ENCODE results near the gene LRRTM4.

LRRTM4 gene

DNA sequence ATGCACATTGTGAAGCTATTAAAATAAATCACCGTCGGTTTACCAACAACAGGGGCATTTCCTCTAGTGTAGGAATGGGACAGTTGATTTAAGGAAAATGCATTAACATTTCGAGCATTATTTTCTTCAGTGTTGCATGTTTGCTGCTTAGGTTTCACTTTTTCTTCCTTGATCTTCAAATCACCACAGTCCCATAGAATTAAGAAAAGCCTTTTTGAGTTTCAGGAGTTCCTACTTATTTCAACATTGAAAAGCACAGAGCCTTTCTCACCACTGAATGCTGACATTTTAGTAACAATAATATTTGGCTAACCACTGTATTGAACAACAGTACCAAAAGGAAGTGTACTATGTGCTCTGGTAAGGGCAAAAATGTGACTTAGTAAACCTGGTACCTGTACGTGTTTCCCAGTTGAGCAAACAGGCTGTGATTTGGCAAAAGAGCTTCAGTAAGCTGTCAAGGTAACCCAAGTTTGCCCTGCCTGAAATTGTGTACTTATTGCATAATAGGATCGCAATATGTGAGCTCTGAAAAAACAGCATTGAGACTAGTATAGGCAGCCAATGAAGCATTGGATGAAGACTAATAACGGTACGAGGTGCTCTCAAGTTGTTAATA, 2.2 kb downstream of the LRRTM4 start:
- 90 to 91% methylated on average over 7 of the region's 7 CpGs for WGBS, 2 experiments
- Histone ChIP-seq H3K9me3 (ENCODE audit: control insufficient read depth, low read length) (no peaks in the 10 kb centered on the region), H3K27ac (ENCODE audit: insufficient read depth, low read depth, low read length, poor library complexity, severe bottlenecking) (no peak overlapping the region), H3K36me3 (ENCODE audit: control insufficient read depth, insufficient read depth, low read length) (no peaks in the 10 kb centered on the region), H3K4me1 (ENCODE audit: control insufficient read depth, insufficient read depth, low read length) (peaks cover 22% of the 10 kb centered on the region), H3K4me3 (ENCODE audit: insufficient read depth, low read depth, low read length) (peak overlapping the region; percentile 13), H3K27me3 (ENCODE audit: control insufficient read depth, insufficient read depth, low read length, poor library complexity, severe bottlenecking) (no peaks in the 10 kb centered on the region)

DNA sequence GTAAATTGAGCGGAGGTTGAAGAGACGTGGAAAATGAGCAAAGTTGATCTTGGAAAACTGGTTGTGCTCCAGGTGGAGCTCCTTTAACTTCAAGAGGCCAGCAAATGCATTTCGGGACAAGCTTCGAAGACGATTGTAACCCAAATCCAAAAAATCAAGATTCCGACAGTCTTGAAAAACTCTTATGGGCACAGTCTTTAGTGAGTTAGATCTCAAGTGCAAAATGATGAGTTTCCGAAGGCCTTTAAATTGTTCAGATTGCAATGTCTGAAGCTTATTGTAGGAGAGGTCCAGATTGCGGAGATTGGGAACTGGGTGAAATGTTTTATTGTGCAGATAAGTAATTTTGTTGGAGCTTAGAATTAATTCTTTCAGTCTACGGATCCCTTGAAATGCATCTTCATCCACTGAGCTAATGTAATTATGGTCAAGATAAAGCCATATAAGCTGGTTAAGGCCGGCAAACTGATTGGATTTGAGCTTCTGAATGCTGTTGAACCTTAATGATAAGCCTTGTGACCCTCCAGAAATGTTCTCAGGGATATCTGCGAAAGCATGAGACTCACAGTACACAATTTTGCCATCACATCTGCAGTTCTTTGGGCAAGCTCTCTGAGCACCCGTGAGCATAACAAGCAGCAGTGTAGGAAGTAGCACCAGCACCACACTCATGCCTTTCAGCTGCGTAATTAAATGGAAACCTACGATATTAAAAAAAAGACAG, 2.9 kb downstream of the LRRTM4 start:
- H3K27ac ChIP-seq (ENCODE audit: insufficient read depth, low read depth, low read length, poor library complexity, severe bottlenecking): no peak overlapping the region
- H3K4me1 ChIP-seq (ENCODE audit: control insufficient read depth, insufficient read depth, low read length): peaks cover 22% of the 10 kb centered on the region
- no peaks in the 10 kb centered on the region for H3K9me3 ChIP-seq (ENCODE audit: control insufficient read depth, low read length)
- 95 to 96% methylated on average over 14 of the region's 14 CpGs for WGBS, 2 experiments
- no peak overlapping the region for H3K4me3 ChIP-seq (ENCODE audit: insufficient read depth, low read depth, low read length)
- no peaks in the 10 kb centered on the region for H3K27me3 ChIP-seq (ENCODE audit: control insufficient read depth, insufficient read depth, low read length, poor library complexity, severe bottlenecking)
- no peaks in the 10 kb centered on the region for H3K36me3 ChIP-seq (ENCODE audit: control insufficient read depth, insufficient read depth, low read length)

DNA sequence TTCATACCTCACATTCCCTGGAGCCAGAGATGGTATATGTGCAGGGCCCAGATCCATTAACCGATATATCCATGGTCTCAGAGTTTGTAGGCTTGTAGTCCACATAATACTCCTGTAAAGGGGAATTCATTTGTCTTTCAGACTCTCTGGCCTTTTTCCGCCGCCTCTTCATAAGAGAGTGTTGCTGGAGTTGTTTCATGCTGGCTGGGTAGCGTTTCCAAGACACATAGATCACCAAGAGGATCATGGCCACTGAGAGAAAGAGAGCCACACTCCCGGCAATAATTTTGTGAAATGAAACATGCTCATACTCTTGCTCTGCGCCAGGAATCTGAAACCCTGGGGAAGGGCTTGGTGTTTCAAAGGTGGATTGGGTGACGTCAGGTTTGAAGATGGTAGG, 3.9 kb downstream of the LRRTM4 start:
- peaks cover 22% of the 10 kb centered on the region for H3K4me1 ChIP-seq (ENCODE audit: control insufficient read depth, insufficient read depth, low read length)
- H3K27ac ChIP-seq (ENCODE audit: insufficient read depth, low read depth, low read length, poor library complexity, severe bottlenecking): no peak overlapping the region
- H3K27me3 ChIP-seq (ENCODE audit: control insufficient read depth, insufficient read depth, low read length, poor library complexity, severe bottlenecking): no peaks in the 10 kb centered on the region
- H3K4me3 ChIP-seq (ENCODE audit: insufficient read depth, low read depth, low read length): no peak overlapping the region
- H3K9me3 ChIP-seq (ENCODE audit: control insufficient read depth, low read length): no peaks in the 10 kb centered on the region
- 95 to 96% methylated on average over 7 of the region's 7 CpGs for WGBS, 2 experiments
- H3K36me3 ChIP-seq (ENCODE audit: control insufficient read depth, insufficient read depth, low read length): no peaks in the 10 kb centered on the region

DNA sequence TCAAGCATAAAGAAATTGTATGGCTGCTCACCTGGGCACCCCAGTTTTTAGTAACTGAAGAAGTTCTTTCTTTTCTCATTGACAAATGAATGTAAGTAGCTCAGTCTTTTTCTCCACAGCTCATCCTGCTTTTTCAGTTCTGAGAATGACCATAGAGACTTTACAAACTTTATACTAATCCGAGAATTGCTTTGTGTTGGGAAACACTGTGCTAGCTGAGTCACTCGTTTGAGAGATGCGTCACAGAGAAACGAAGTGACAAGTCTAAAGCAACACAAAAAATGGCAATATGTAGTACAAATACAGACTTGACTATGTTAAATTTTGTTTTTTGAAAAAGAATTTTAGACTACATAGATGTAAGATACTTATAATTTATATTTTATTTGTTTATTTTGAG, 9.0 kb downstream of the LRRTM4 start:
- Histone ChIP-seq H3K4me3 (ENCODE audit: insufficient read depth, low read depth, low read length) (no peak overlapping the region), H3K4me1 (ENCODE audit: control insufficient read depth, insufficient read depth, low read length) (no peaks in the 10 kb centered on the region), H3K27ac (ENCODE audit: insufficient read depth, low read depth, low read length, poor library complexity, severe bottlenecking) (no peak overlapping the region), H3K36me3 (ENCODE audit: control insufficient read depth, insufficient read depth, low read length) (no peaks in the 10 kb centered on the region), H3K9me3 (ENCODE audit: control insufficient read depth, low read length) (no peaks in the 10 kb centered on the region), H3K27me3 (ENCODE audit: control insufficient read depth, insufficient read depth, low read length, poor library complexity, severe bottlenecking) (no peaks in the 10 kb centered on the region)
- WGBS, 2 experiments: 89 to 90% methylated on average over 4 of the region's 4 CpGs

DNA sequence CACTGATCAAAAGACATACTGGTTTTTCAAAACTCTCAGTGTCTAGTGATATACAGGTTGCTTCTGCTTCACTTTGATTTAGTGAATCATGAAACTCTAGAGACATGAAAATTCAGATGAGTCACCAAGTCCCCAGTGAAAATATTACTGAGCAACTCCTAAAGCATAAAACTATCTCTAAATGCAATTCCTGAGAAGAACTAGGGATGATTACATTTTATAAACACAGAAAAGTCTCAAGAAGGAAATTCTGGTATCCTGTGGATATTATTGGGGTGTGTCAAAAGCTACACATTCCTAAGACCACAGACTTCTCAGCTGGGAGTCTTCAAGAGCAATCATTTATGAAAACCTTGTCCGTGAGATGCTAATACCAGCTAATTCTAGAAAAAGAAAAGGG, 9.7 kb downstream of the LRRTM4 start:
- no peak overlapping the region for H3K27ac ChIP-seq (ENCODE audit: insufficient read depth, low read depth, low read length, poor library complexity, severe bottlenecking)
- WGBS, 2 experiments: 81 to 86% methylated on average over 1 of the region's 1 CpG
- H3K36me3 ChIP-seq (ENCODE audit: control insufficient read depth, insufficient read depth, low read length): no peaks in the 10 kb centered on the region
- no peak overlapping the region for H3K4me3 ChIP-seq (ENCODE audit: insufficient read depth, low read depth, low read length)
- no peaks in the 10 kb centered on the region for H3K4me1 ChIP-seq (ENCODE audit: control insufficient read depth, insufficient read depth, low read length)
- H3K27me3 ChIP-seq (ENCODE audit: control insufficient read depth, insufficient read depth, low read length, poor library complexity, severe bottlenecking): no peaks in the 10 kb centered on the region
- H3K9me3 ChIP-seq (ENCODE audit: control insufficient read depth, low read length): no peaks in the 10 kb centered on the region

DNA sequence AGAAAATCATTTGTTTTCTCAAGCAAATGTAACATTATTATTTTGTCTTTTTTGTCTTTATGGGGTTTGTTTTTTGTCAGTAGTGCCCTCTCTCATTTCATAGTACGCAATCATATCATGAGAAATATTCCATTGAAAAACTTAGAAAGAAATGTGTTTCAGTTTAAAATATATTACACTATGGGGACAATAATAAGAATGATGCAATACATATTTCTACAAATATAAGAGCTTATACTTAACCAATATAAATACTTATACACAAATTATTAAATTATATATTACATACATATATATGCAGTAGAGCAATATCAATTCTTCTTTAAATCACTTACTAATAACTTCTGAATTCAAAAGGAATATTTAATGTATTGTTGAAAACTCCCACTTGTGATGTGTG, 13.7 kb downstream of the LRRTM4 start:
- no peak overlapping the region for H3K27ac ChIP-seq (ENCODE audit: insufficient read depth, low read depth, low read length, poor library complexity, severe bottlenecking)

DNA sequence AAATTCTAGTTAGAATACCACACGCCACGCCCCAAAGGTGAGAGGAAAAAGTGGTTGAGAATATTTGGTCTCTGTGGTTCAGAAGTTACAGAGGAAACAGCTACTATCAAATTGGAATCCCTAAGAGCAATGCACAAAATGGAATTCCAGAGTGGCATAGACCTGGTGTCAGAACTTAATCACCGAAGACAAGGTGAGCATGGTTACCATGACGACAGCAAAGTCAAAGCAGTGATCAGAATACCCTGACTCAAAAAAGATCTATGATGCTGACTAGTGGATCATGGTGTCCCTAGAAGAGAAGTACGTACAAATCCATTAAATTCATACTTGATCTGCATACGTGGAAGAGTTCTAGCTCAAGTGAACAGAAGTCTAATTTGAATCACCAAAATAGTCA, 14.5 kb downstream of the LRRTM4 start:
- H3K27ac ChIP-seq (ENCODE audit: insufficient read depth, low read depth, low read length, poor library complexity, severe bottlenecking): no peak overlapping the region
- H3K36me3 ChIP-seq (ENCODE audit: control insufficient read depth, insufficient read depth, low read length): no peaks in the 10 kb centered on the region
- H3K4me3 ChIP-seq (ENCODE audit: insufficient read depth, low read depth, low read length): no peak overlapping the region
- no peaks in the 10 kb centered on the region for H3K27me3 ChIP-seq (ENCODE audit: control insufficient read depth, insufficient read depth, low read length, poor library complexity, severe bottlenecking)
- H3K4me1 ChIP-seq (ENCODE audit: control insufficient read depth, insufficient read depth, low read length): no peaks in the 10 kb centered on the region
- WGBS, 2 experiments: 94 to 98% methylated on average over 6 of the region's 6 CpGs
- no peaks in the 10 kb centered on the region for H3K9me3 ChIP-seq (ENCODE audit: control insufficient read depth, low read length)

More for the DNA sequence above, 13.7 kb downstream of the LRRTM4 start:
- Histone ChIP-seq H3K4me1 (ENCODE audit: control insufficient read depth, insufficient read depth, low read length) (no peaks in the 10 kb centered on the region), H3K36me3 (ENCODE audit: control insufficient read depth, insufficient read depth, low read length) (no peaks in the 10 kb centered on the region), H3K4me3 (ENCODE audit: insufficient read depth, low read depth, low read length) (no peak overlapping the region), H3K9me3 (ENCODE audit: control insufficient read depth, low read length) (no peaks in the 10 kb centered on the region), H3K27me3 (ENCODE audit: control insufficient read depth, insufficient read depth, low read length, poor library complexity, severe bottlenecking) (no peaks in the 10 kb centered on the region)
- WGBS, 2 experiments: no CpG with 5 or more reads among the region's 1 CpG

DNA sequence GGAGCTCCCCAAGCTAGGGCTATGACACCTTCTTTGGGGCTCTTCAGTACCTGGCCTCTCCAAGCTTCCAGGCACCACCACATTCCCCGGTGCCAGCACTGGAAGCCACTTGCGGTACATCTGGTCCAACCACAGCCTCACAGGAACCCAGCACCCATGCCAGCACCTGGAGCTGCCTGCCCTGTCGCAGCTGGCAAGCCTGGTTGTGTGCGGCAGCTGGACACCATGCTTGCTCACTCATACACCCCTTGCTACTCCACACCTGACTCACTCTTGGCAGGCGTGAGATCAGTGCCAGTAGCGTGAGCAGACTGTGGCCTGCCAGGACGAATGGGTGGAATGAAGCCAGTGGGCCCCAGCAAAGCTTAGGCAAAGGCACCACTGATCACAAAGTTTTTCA, 34.0 kb downstream of the LRRTM4 start:
- WGBS, 2 experiments: 96% methylated on average over 7 of the region's 7 CpGs
- no peaks in the 10 kb centered on the region for H3K9me3 ChIP-seq (ENCODE audit: control insufficient read depth, low read length)
- no peaks in the 10 kb centered on the region for H3K36me3 ChIP-seq (ENCODE audit: control insufficient read depth, insufficient read depth, low read length)
- H3K27me3 ChIP-seq (ENCODE audit: control insufficient read depth, insufficient read depth, low read length, poor library complexity, severe bottlenecking): no peaks in the 10 kb centered on the region
- H3K27ac ChIP-seq (ENCODE audit: insufficient read depth, low read depth, low read length, poor library complexity, severe bottlenecking): no peak overlapping the region
- no peaks in the 10 kb centered on the region for H3K4me1 ChIP-seq (ENCODE audit: control insufficient read depth, insufficient read depth, low read length)
- H3K4me3 ChIP-seq (ENCODE audit: insufficient read depth, low read depth, low read length): no peak overlapping the region

DNA sequence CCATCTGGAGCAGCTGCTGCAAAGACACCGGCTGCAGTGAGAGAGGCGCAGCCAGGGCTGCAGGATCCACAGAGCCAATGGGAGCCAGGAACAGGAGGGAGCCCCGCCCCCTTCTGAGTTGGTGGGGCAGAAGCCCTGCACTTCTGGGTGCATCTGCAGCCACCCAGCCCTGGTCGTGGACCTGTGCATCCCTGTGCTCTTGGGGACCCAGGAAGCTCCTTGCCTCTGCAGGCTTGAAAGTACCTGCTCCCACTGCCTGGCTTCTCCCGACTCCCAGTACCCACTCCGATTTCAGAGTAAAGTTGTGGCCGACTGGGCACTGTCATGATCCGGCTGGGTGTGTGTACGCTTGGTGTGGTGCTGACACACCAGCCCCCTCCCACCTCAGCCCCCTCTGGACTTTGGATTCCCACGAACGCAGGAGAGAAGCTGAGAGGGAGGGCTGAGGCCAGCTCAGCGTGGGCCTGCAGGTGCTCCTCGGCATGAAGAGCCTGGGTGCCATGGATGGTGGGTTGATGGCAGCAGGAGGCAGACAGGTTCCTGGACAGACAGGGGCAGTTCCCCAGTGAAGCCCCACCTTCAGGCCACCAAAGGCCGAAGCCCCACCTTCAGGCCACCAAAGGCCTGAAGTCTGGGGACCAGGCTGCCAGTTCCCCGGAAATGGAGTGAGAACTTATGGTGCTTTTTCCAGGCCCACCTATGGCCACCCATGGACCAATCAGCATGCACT, 34.9 kb downstream of the LRRTM4 start:
- no peaks in the 10 kb centered on the region for H3K36me3 ChIP-seq (ENCODE audit: control insufficient read depth, insufficient read depth, low read length)
- no peak overlapping the region for H3K27ac ChIP-seq (ENCODE audit: insufficient read depth, low read depth, low read length, poor library complexity, severe bottlenecking)
- H3K27me3 ChIP-seq (ENCODE audit: control insufficient read depth, insufficient read depth, low read length, poor library complexity, severe bottlenecking): no peaks in the 10 kb centered on the region
- no peaks in the 10 kb centered on the region for H3K4me1 ChIP-seq (ENCODE audit: control insufficient read depth, insufficient read depth, low read length)
- 93% methylated on average over 15 of the region's 15 CpGs for WGBS, 2 experiments
- H3K9me3 ChIP-seq (ENCODE audit: control insufficient read depth, low read length): no peaks in the 10 kb centered on the region
- H3K4me3 ChIP-seq (ENCODE audit: insufficient read depth, low read depth, low read length): no peak overlapping the region

DNA sequence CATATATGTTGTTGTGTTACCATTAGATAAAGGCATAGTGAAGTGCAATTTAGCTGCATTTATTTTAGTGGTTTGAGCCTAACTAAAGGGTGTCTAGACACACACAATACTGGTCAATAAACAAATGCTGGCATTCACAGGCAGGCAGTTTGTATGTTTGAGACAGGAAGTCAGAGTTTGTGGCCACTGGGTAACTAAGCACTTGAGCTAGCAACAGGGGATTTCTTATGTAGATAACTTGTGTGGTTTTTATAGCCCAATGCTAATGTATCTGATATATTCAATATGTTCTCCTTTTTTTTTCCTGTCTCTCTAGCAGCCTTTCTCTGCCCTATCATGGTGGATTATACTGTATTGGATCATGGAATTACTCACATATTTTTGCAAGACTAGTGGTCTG, 38.1 kb downstream of the LRRTM4 start:
- no peak overlapping the region for H3K27ac ChIP-seq (ENCODE audit: insufficient read depth, low read depth, low read length, poor library complexity, severe bottlenecking)
- no peaks in the 10 kb centered on the region for H3K4me1 ChIP-seq (ENCODE audit: control insufficient read depth, insufficient read depth, low read length)
- H3K36me3 ChIP-seq (ENCODE audit: control insufficient read depth, insufficient read depth, low read length): no peaks in the 10 kb centered on the region
- no peaks in the 10 kb centered on the region for H3K27me3 ChIP-seq (ENCODE audit: control insufficient read depth, insufficient read depth, low read length, poor library complexity, severe bottlenecking)
- H3K4me3 ChIP-seq (ENCODE audit: insufficient read depth, low read depth, low read length): no peak overlapping the region
- H3K9me3 ChIP-seq (ENCODE audit: control insufficient read depth, low read length): no peaks in the 10 kb centered on the region

Measured in ectodermal cell (in vitro differentiated cells).